Globus pallidus (tissue), 1 donor: Measurements from ENCODE around the gene TFPT.

Experiments used
- DNase-seq: peaks from one replicate; pipeline ENCODE4 v3.0.0-alpha.2; 2015; ENCODE audit warnings: low spot score

The TFPT gene, protein sequence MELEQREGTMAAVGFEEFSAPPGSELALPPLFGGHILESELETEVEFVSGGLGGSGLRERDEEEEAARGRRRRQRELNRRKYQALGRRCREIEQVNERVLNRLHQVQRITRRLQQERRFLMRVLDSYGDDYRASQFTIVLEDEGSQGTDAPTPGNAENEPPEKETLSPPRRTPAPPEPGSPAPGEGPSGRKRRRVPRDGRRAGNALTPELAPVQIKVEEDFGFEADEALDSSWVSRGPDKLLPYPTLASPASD

DNA sequence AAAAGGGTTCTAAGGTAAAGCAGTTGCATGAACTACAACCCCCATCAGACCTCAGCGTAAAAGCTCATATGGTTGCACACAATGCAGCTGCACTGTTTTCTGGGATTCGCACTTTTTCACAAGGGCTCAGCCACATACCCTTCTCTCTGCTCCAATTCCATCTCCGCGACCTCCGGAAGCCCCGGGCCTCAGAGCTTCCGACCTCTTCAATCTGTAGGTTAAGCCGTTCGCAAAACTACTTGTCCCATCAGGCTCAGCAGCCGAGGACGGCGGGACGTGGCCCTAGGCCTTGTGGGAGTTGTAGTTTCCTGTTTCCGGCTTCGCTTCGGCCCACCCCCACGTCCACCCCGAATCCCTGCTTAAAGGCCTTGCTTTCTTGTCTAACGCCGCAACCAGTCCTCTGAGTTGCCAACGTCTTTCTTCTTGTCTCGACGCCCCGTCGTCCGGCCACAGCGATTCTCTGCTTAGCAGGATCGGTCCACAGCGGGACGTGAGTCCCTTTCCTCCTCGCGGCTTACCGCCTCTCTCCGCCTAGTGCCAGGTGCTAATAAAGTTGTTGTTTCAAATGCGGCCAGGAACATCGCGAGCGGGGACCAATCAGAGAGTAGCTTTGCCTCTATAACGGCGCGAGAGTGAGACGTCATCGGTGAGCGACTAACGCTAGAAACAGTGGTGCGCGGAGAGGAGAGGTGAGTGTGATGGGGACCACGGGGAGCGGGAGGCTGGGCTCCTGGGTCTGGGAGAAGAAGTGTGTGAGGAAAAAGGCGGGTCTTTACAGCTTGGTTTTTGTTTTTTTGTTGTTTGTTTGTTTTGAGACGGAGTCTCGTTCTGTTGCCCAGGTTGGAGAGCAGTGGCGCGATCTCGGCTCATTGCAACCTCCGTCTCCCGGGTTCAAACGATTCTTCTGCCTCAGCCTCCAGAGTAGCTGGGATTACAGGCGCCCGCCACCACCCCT is at the start of gene TFPT, which contains the start of gene PRPF31:
Gene TFPT, minus strand, starts transcription at position 549 of the 955 bp plus-strand sequence. Its CDS starts 388 bp downstream, at position 161.
Gene PRPF31, plus strand, starts transcription at position 646 of the 955 bp plus-strand sequence. CDS start 2,525 bp downstream, outside the sequence.
- peak; percentile 96 for DNase-seq

DNA sequence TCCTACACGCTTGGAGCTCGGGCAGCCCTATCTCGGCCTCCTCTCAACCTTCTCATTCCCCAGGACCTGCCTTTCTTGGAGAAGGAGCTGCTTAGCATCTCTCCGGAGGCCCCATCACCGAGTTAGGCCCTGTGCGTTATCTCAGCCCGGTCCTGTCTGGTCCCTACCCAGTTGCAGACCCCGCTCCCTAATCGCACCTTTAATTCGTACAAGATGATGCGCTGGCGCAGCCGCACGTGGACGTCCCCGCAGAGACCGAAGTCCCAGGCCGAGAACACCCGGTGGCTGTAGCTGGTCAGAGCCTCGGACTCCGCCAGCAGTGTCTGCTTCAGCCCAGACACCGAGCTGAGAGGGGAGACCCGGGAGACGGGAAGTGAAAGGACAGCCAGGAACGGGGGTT is 49.8 kb upstream of the TFPT start:
- DNase-seq, result no peak

DNA sequence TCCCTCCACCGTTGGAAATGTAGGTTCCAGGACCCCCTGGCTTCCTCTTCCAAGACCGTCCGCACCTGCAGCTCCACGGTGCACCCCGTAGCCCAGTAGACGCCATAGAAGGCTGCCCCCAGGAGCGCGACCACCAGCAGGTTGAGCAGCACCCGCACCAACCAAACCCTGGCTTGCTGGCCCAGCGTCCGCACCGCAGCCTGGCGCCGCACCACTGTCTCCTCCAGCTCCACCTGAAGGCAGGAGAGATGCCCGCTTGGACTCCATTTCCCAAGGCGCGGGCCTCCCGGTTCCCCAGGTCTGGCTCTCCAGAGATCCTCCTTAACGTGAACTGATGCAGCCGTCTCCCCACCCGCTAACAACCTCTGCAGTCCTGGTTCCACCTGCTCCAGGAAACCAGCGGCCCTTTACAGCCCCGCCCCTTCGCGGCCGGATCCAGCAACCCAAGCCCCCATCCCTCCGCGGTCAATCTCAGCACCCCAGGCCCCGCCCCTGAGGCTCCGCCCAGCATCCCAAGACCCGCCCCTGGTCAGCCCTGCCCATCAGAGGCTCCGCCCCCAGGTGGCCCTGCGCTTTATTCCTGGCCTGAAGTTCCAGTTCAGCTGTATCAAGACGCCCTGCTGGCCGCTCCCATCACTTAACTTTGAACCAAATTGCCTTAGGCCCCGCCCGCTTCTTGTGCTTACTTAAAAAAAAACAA is 49.1 kb upstream of the TFPT start:
- no peak for DNase-seq

DNA sequence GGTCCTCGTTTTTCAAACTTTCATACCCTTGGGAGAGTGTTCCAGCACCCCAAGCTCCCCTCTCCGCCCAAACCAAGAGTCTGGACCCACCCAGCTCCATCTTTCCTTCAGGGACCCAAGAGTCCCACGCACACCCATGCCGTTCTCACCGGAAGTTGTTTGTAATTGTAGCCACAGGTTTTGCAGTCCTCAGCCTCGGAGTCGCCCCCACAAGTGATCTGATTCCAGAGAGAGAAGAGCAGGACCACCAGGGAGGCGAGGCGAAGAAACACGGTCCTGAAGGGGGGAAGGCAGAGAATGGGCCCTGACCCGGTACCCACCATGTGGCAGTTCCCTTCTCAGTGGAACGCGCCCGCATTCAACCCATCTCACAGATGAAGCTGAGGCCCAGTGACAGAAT is 47.4 kb upstream of the TFPT start:
- no peak for DNase-seq

DNA sequence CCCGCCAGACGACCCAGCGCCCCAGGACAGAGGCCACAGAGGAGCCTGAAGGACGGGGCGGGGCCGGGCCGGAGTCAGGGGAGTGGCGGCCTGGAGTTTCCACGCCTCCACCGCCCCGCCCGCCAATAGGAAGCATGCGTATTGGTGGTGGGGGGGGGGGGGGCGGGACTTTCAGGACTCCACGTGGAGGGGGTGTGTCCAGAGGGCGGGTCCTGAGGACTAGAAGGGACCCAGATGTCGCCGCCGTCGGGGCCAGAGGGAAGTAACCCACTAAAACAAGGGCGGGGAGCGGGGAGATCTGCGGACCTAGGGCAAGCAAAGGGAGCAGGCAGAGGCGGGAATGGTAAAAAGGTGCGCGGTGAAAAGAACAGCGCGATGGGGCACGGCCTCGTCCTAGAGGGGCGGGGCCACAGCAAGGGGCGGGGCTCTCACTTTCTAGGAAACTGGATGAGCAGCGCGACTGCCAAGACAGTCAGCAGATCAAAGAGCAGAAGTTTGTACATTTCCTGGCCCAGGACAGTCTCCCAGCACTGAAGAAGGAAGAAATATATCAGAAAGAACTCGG is 46.9 kb upstream of the TFPT start:
- peak; percentile 57 for DNase-seq

DNA sequence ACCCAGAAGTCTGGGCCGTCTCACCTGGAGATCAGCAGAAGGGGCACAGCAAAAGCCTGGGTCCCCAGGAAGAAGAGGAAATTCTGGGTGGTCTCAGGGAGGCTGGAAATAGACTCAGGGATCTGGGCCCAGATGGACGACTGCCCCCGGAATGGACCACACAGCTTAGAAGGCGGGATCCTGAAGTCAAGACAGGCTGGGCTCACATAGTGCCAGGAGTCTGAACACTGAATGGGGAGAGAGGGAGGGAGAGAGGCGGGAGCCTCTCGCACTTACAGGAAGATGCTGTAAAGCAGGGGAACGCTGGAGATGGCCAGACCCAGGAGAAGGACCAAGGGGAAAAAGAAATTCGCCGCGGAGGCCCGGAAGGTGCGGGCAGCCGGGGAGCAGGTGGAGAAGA is 45.4 kb upstream of the TFPT start:
- DNase-seq, result no peak

DNA sequence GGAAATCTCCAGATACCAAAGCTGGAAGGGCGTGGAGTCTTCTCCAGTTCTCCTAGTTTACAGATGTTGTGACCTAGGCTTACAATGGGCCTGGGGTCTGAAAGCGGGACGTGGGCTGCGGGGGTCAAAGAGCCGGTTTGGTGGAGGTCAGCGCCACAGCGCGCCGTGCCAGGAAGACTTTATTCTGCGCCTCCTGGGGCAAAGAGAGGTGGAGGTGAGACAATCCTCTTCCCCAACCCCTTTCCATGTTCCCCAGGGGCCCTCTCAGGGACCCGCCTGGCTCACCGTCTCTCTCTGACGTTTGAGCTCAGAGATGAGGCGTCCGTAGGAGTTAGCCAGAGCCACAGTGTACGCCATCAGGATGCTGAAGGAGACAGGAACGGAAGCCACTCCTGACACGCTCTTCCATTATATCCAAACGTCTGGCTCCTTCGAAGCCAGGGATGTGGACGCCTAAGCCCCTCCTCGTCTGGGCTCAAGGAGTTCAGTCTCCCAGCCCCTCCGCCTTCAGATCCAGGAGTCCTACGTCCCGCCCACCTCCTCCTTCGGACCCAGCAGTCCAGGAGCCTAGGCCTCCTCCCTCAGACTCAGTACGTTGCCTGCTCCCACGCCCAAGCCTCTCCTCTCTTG is 44.8 kb upstream of the TFPT start:
- no peak for DNase-seq

DNA sequence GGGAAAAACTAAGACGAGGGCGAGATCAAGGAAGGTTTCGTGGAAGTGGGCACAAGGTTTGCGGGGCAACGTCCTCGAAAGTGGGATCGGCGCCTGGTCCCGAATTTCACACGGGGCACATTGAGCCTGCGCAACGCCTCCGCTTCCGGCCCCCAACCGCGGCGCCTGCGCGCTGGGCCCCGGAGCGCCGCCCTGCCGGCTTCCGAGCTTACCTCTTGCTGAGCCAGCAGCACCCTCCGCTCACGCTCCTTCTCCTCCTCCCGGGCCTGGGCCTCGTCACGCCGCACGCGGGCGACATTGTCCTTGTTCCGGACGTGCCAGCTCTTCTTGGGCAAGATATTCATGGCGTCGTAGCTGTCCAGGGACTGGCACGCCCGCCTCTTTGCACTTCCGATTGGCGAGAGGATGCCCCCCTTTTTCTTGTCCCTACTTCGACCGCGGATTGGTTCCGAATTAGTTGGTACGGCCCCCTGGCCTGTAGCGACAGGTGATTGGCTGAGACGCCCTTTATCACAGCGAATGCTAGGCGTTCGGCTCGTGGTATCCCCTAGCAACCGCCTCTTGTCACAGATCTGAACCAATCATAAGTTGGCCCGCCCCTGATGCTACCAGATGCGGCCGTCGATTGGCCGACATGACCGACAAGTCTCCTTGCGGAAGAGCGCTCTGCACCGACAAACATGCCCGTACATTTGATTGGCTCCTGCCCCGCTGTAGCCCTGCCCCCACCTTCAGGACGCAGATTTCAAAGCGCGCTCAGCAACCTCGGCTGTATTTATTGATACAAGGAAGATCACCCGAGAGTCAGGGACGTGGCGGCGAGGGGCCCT is 44.1 kb upstream of the TFPT start, which contains the start of gene LENG1:
Gene LENG1, minus strand, starts transcription at position 370 of the 830 bp plus-strand sequence. Its CDS starts 26 bp downstream, at position 344.
- peak; percentile 100 for DNase-seq

DNA sequence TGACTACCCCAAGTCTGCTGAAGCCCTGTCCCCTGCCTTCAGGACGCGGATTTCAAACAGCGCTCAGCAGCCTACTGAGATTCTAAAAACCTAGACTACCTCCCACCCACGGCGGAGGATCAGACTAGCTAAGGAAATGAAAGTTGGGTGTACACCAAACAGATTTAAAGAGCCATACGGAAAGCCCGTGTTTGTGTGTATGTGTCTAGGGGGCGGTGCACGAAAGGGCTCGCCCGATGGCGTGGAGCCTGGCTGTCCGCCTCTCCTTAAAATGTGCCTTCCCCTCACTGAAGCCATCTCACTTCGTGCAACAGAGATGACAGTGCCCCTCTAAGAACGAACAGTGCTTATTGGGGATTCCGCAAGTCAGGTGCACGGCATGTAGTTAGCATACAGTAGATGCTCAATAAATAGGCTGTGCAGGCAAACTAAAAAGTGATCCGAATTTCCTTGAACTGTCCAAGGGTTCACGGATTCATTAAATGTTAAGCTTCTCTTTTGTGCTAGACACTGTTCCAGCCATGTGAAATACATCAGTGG is 43.4 kb upstream of the TFPT start:
- peak; percentile 27 for DNase-seq

DNA sequence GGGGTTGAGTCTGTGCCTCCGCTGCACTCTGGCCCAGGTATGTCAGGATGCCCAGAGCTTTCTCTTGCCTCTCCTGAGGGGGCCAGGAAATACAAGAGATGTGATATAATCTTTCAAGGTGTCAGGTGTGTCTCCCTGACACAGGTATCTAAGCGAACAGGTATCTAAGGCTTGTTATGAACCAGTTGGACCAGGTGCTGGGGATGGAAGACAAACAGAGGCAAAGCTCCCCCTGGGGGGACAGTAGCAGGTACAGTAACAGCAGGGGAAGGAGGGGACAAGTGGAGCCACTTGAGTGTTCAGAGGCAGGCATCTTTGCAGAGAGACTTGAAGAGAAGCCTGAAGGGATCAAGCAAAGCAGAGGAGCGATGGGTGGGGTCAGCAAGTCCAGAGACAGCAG is 41.5 kb upstream of the TFPT start:
- DNase-seq, result no peak

DNA sequence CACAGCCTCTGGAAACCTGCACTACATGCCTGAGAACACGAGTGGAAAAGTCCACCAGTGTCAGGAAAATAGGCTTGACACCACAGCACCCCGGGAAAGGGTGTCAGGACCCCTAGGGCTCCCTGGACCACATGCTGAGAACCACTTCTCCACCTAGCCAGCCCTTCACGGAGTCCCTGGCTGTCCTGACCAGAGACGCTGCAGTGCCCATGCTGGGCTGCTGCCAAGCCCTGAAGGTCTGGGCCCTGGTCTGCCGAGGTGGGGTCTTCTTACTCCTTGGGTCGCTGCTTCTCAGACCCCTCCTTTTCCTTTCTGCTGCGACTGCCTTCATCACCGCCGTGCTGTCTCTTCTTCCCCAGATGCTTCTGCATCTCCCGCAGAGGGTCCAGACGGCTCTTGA is 41.0 kb upstream of the TFPT start:
- no peak for DNase-seq

DNA sequence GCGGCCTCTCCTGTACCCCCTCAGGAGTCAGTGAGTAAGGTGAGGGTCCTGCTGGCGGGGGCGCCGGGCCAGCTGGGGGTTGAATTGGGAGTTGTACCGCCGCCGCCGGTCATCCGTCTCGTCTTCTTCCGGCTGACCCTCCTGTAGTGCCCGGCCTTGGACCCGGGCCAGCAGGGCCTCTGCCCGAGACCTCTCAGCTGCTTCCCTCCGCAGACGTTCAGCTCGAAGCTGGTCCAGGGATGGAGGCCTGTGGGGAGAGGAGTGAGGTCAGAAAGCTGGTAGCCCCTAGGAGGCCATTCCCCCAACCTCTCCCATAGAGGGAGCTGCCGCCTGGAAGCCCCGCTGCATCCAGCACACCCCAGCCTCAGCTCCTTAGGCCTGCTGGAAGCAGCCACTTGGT is 40.2 kb upstream of the TFPT start:
- no peak for DNase-seq

DNA sequence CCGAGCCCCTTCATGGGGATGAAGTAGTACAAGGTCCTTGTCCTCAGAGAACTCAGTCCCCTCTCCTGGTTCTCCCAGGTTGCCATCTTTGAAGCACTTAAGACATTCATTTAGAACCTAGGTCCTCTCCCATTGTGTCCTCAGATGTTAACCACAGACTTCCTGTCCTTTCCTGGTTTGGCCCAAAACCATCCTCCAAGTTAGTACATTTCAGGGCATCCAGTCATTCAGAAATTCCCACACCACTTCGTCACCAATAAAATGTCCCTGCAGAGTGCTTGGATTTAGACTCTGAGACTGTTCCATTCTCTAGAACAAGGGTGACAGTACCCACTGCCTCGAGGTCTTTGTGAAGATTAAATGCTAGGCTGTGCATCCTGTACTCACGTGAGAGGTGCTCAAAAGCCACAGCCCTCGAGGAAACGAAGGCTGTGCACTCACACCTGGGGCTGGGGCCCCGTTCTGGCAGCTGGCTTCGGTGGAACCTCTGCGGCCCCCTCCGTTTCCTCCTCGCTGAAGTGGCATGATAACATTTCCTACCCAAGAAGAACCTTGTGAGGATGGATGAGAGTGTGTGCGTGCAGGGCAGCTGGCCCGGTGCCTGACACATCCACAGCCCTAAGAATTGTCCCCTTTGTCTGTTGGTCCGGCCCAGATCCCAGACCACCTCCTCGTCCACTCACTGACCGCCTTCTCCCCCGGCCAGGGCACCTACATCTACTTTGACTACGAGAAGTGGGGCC is 39.3 kb upstream of the TFPT start:
- no peak for DNase-seq

DNA sequence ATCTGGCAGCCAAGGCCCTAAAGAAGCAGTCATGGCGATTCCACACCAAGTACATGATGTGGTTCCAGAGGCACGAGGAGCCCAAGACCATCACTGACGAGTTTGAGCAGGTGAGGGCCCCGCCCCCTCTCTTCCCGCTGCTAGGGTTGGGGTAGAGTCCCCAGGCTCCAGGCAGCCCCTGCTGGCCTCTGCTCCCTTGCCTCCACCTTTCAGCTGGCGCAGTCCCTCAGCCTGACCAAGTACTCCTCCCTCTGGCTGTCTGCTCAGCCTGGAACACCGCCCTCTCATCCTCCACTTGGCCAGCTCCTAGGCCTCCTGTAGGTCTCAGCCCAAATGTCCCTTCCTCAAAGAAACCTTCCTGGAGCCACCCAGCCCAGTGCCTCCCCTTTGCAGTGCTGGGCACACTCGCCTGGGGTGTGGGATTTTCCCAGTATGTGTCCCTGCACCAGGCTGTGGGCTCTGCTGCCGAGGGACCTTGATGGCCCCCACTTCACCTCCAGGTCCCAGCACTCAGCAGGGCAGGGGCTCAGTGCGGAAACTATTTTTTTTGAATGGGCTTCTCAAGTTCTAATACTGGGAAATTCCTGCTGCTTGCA is 38.4 kb upstream of the TFPT start:
- DNase-seq, result no peak

DNA sequence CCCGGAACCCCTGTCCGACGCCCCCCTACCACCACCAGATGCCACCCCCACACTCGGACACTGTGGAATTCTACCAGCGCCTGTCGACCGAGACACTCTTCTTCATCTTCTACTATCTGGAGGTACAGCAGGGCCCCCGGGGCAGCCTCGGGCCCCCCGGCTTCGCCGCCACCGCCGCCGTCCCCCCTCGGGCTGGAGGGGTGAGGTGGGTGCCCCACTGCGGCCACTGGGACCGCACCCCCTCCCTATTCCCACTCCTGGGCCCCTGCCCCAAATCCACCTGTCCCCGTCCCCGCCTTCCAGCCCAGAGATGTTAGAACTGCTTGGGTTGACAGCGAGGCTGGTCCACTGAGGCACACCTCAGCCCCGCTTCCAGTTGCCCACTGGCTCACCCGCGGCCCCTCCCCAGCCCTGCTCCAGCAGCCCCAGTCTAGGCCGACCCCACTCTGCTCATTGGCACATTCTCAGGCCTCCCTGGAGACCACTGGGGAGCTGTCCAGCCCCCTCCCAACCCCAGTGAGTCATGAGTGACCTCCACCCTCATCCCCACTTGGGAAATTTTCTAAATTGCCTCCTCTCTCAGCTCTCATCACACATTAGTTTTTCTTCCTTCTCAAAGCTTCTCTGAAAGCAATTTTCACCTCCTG is 37.5 kb upstream of the TFPT start:
- DNase-seq, result no peak

DNA sequence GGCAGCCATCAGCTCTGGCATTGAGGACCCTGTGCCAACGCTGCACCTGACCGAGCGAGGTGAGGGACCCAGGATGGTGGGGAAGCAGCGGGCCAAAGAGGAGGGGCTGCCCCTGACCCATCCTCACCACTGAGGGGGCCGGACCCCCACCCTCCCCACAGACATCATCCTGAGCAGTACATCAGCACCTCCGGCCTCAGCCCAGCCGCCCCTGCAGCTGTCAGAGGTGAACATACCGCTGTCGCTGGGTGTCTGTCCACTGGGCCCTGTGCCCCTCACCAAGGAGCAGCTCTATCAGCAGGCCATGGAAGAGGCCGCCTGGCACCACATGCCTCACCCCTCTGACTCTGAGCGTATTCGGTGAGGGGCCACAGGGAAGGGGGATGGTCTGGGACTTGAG is 36.8 kb upstream of the TFPT start:
- DNase-seq, result no peak

DNA sequence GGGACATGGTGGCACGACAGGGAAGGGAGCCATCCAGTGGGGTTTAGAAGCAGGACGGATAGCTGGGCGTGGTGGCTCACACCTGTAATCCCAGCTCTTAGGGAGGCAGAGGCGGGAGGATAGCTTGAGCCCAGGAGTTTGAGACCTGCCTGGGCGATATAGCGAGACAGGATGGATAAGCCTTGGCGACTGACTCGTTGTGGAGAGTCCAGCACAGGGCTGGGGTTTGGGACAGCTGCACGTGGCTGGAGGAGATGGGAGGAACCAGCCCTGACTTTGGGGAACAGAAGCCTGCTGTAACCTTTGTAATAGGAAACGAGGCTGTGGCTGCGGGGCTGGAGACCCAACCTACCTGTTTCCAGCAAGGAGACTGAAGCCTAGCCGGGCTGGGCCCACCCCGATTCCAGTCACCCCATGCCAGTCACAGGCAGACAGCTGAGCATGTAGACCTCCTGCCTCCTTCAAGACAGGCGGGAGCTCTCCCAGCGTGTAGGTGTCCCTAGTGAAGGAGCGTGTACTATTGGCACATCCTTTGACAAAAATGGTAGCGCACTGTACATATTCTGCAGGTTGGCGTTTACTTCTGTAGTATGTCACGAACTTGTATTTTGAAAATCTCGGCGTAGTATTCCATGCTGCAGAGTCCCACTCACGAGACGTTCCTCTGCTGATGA is 36.0 kb upstream of the TFPT start:
- DNase-seq, result no peak
